Iris pigment epithelial cell (primary cell): Measurements from ENCODE around the gene TRPT1.

Experiments used
- DNase-seq: peaks from one replicate; pipeline ENCODE4 v3.0.0-alpha.2; 2011; ENCODE audit warnings: low read depth

The TRPT1 gene

DNA sequence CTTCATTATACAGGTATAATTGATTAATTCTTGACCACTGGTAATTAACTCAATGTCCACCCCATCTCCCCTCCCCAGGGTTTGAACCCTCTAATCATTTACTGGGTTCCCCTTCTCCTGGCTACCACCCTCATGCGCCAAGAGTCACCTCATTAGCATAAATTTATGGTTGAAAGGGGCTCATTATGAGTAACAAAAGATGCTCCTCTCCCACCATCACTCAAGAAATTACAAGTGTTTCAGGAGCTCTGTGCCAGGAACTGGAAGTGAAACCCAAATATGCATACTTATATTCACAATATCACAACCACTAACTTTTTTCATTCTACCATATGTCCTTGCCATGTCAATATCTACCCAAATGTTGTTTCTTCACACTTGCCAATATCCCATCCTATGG lies 47.8 kb downstream of the TRPT1 start:
- DNase-seq, result no peak

- DNase-seq, result no peak
Observed at GRCh38 chr11:64176751-64177150, 49.2 kb downstream of the TRPT1 start.
